WI38 (cell line): ENCODE results near the gene F2RL2.

Experiments used
- H3K4me3 ChIP-seq: 2 replicates; pipeline ENCODE4 v1.5.1; 2011; ENCODE audit warnings: low read depth, mild to moderate bottlenecking, control low read depth, low read length
- CTCF ChIP-seq: IDR thresholded peaks from 2 replicates; pipeline ENCODE4 v1.5.1; 2012; ENCODE audit warnings: low read depth, mild to moderate bottlenecking, control low read depth, low read length

The F2RL2 gene

GRCh38 chr5:76622076-76622475 is 1.1 kb downstream of the F2RL2 start:
- TF ChIP-seq CTCF: no peak

GRCh38 chr5:76620166-76620565 is 3.0 kb downstream of the F2RL2 start:
- no peak for TF ChIP-seq CTCF
- H3K4me3 ChIP-seq: no peak overlapping the region

More at GRCh38 chr5:76622076-76622475, 1.1 kb downstream of the F2RL2 start:
- H3K4me3 ChIP-seq: peak overlapping the region; percentile 63

GRCh38 chr5:76617675-76618074 is 5.5 kb downstream of the F2RL2 start:
- no peak for TF ChIP-seq CTCF
- H3K4me3 ChIP-seq: no peak overlapping the region

- no peak for TF ChIP-seq CTCF
- H3K4me3 ChIP-seq: no peak overlapping the region
Measured at GRCh38 chr5:76617229-76617628, 6.0 kb downstream of the F2RL2 start.

- H3K4me3 ChIP-seq: no peak overlapping the region
- no peak for TF ChIP-seq CTCF
Measured at GRCh38 chr5:76616206-76616605, 7.0 kb downstream of the F2RL2 start.

- no peak overlapping the region for H3K4me3 ChIP-seq
- no peak for TF ChIP-seq CTCF
Measured at GRCh38 chr5:76615759-76616158, 7.4 kb downstream of the F2RL2 start.

GRCh38 chr5:76612942-76613341 is 10.3 kb downstream of the F2RL2 start:
- no peak overlapping the region for H3K4me3 ChIP-seq
- TF ChIP-seq CTCF: no peak
